CD4-positive, alpha-beta memory T cell (primary cell): ENCODE results near the gene JPH4. TPM values are rescaled to one million over a fixed set of nuclear protein-coding genes. Genes with fewer than 3 reads are reported as not detected.

Source experiments
- CTCF ChIA-PET: fragments of 350-600 bp; sonication (Branson Sonifier 250); formaldehyde crosslinking; loops from one replicate; lab custom pipeline; 2021; ENCODE audit warnings: inconsistent platforms; ENCODE audit not compliant: partially characterized antibody; lab: Charles Lee
- POLR2A ChIA-PET: fragments of 350-600 bp; sonication (Branson Sonifier 250); formaldehyde crosslinking; loops from one replicate; lab custom pipeline; 2021; ENCODE audit not compliant: partially characterized antibody; lab: Charles Lee
- DNase-seq, 5 donors: peaks; one replicate each; pipeline versions ENCODE4 v3.0.0 to v3.0.0-alpha.2; 2020 to 2022; ENCODE audit warnings: mixed read lengths in 1 of 5
- H3K27ac ChIP-seq: one replicate; pipeline ENCODE4 v1.7.0; 2013; ENCODE audit warnings: low read depth, low read length
- H3K27me3 ChIP-seq: 2 replicates; pipeline ENCODE4 v1.7.0; 2013; ENCODE audit warnings: mild to moderate bottlenecking, low read length, moderate library complexity; ENCODE audit not compliant: insufficient read depth
- H3K36me3 ChIP-seq: 2 replicates; pipeline ENCODE4 v1.7.0; 2013; ENCODE audit warnings: mild to moderate bottlenecking, low read length, moderate library complexity; ENCODE audit not compliant: insufficient read depth
- H3K4me1 ChIP-seq: 2 replicates; pipeline ENCODE4 v1.7.0; 2013; ENCODE audit warnings: mild to moderate bottlenecking, low read length, moderate library complexity; ENCODE audit not compliant: insufficient read depth
- H3K4me3 ChIP-seq, 2 donors: one replicate each; pipeline ENCODE4 v1.7.0; 2013; ENCODE audit warnings: low read length in 2 of 2, mild to moderate bottlenecking in 1 of 2
- H3K9me3 ChIP-seq, 2 donors: one replicate each; pipeline ENCODE4 v1.7.0; 2013; ENCODE audit warnings: low read length in 2 of 2, control low read depth in 1 of 2; ENCODE audit not compliant: control insufficient read depth in 1 of 2
- H3K27ac Mint-ChIP-seq, 7 donors: one replicate each; pipeline ENCODE4 v1.8.0; 2020 to 2021; ENCODE audit warnings: mixed read lengths in 7 of 7, mild to moderate bottlenecking in 6 of 7, inconsistent platforms in 3 of 7, moderate library complexity in 3 of 7
- H3K27me3 Mint-ChIP-seq, 2 donors: one replicate each; pipeline ENCODE4 v1.8.0; 2020 to 2021; ENCODE audit warnings: mixed read lengths in 2 of 2
- H3K36me3 Mint-ChIP-seq, 2 donors: one replicate each; pipeline ENCODE4 v1.8.0; 2020 to 2021; ENCODE audit warnings: mixed read lengths in 2 of 2, inconsistent platforms in 1 of 2, mild to moderate bottlenecking in 1 of 2
- H3K4me1 Mint-ChIP-seq, 4 donors: one replicate each; pipeline ENCODE4 v1.8.0; 2020 to 2021; ENCODE audit warnings: mixed read lengths in 4 of 4, mild to moderate bottlenecking in 1 of 4
- H3K4me3 Mint-ChIP-seq, 8 donors: one replicate each; pipeline ENCODE4 v1.8.0; 2020 to 2021; ENCODE audit warnings: mixed read lengths in 8 of 8, mild to moderate bottlenecking in 7 of 8, moderate library complexity in 6 of 8, inconsistent platforms in 3 of 8
- H3K9me3 Mint-ChIP-seq, 8 donors: one replicate each; pipeline ENCODE4 v1.8.0; 2020 to 2021; ENCODE audit warnings: mixed read lengths in 8 of 8, mild to moderate bottlenecking in 5 of 8, inconsistent platforms in 3 of 8, moderate library complexity in 1 of 8
- intact Hi-C: fragments of 100-400 bp; cut with micrococcal nuclease; formaldehyde crosslinking; loops from one replicate; pipeline ENCODE4 v1.15.1; 2023
- polyA plus RNA-seq, 2 donors: library from polyadenylated mRNA; unstranded; fragments of 300-500 nt; fragmentation: Illumina TruSeq; gene quantifications; one replicate each; pipeline ENCODE4 v1.2.3, GENCODE V29; 2021
- total RNA-seq, 2 experiments: library from RNA; stranded (reverse); gene quantifications; one replicate each; pipeline ENCODE4 v1.2.3, GENCODE V29; 2021

Gene JPH4
- total and polyA plus RNA-seq, 4 experiments from 2014 or later = 0.08 TPM; not detected in 3

- H3K4me3 Mint-ChIP-seq = no peak overlapping the region
- ChIA-PET POLR2A (no interaction called here), CTCF (no interaction called here)
- Histone ChIP-seq H3K27ac (no peak overlapping the region), H3K27me3 (no peaks in the 10 kb centered on the region), H3K4me1 (no peaks in the 10 kb centered on the region), H3K4me3 (no peak overlapping the region), H3K9me3 (no peaks in the 10 kb centered on the region), H3K36me3 (no peaks in the 10 kb centered on the region)
- H3K27ac Mint-ChIP-seq = no peak overlapping the region
- peaks cover 0 to 2% (median 0%) of the 10 kb centered on the region in 8 donors for H3K9me3 Mint-ChIP-seq
- H3K27me3 Mint-ChIP-seq = no peaks in the 10 kb centered on the region
- H3K4me1 Mint-ChIP-seq = no peaks in the 10 kb centered on the region
- intact Hi-C loops = no loop called here
- DNase-seq = no peak
- H3K36me3 Mint-ChIP-seq = peaks cover 0 to 3% of the 10 kb centered on the region in 2 donors
Observed at GRCh38 chr14:23518709-23519108, 59.9 kb downstream of the JPH4 start.

Other genes with a start within 250 kb of the JPH4 start
- gene SLC22A17, start 225.9 kb downstream of the JPH4 start, total RNA-seq = 10 to 100 TPM; 19.8 to 21.1 TPM
- 1 to 10 TPM; 2.9 to 3.9 TPM for gene SLC22A17, start 225.9 kb downstream of the JPH4 start, polyA plus RNA-seq
- gene EFS, start 213.6 kb downstream of the JPH4 start, total RNA-seq = not detected
- gene EFS, start 213.6 kb downstream of the JPH4 start, polyA plus RNA-seq = not detected
- not detected for gene IL25, start 206.0 kb downstream of the JPH4 start, total RNA-seq
- gene IL25, start 206.0 kb downstream of the JPH4 start, polyA plus RNA-seq = not detected
- gene CMTM5, start 201.7 kb downstream of the JPH4 start, total RNA-seq = not detected
- not detected for gene CMTM5, start 201.7 kb downstream of the JPH4 start, polyA plus RNA-seq
- not detected for gene MYH6, start 170.5 kb downstream of the JPH4 start, total RNA-seq
- not detected for gene MYH6, start 170.5 kb downstream of the JPH4 start, polyA plus RNA-seq
- gene MYH7, start 143.1 kb downstream of the JPH4 start, total RNA-seq = not detected
- not detected for gene MYH7, start 143.1 kb downstream of the JPH4 start, polyA plus RNA-seq
- 10 to 100 TPM; 60.7 to 63.5 TPM for gene NGDN, start 109.1 kb downstream of the JPH4 start, total RNA-seq
- gene NGDN, start 109.1 kb downstream of the JPH4 start, polyA plus RNA-seq = 10 to 100 TPM; 61.0 to 95.1 TPM
- gene ZFHX2, start 27.0 kb downstream of the JPH4 start, total RNA-seq = under 1 TPM; 0.35 to 0.36 TPM
- not detected for gene ZFHX2, start 27.0 kb downstream of the JPH4 start, polyA plus RNA-seq
- 10 to 100 TPM; 25.6 to 26.2 TPM for gene THTPA, start 22.5 kb downstream of the JPH4 start, total RNA-seq
- 10 to 100 TPM; 10.9 to 15.5 TPM for gene THTPA, start 22.5 kb downstream of the JPH4 start, polyA plus RNA-seq
- gene AP1G2, start 11.0 kb downstream of the JPH4 start, total RNA-seq = 100 to 1,000 TPM; 492 to 498 TPM
- gene AP1G2, start 11.0 kb downstream of the JPH4 start, polyA plus RNA-seq = 100 to 1,000 TPM in 1 of 2 donors, 10 to 100 TPM in 1; 65.7 to 108 TPM
- gene DHRS2, start 57.6 kb upstream of the JPH4 start, total RNA-seq = not detected
- gene DHRS2, start 57.6 kb upstream of the JPH4 start, polyA plus RNA-seq = not detected